ENCODE measurements around the gene TTC24.

The TTC24 gene

GRCh38 chr1:156571919-156572662, 7.4 kb upstream of the TTC24 start, which contains the start of gene IQGAP3:
Gene IQGAP3 (minus strand): TSS chr1:156572565. CDS start chr1:156572529, 36 bp downstream.
- TF ChIP-seq, protein P1, sequence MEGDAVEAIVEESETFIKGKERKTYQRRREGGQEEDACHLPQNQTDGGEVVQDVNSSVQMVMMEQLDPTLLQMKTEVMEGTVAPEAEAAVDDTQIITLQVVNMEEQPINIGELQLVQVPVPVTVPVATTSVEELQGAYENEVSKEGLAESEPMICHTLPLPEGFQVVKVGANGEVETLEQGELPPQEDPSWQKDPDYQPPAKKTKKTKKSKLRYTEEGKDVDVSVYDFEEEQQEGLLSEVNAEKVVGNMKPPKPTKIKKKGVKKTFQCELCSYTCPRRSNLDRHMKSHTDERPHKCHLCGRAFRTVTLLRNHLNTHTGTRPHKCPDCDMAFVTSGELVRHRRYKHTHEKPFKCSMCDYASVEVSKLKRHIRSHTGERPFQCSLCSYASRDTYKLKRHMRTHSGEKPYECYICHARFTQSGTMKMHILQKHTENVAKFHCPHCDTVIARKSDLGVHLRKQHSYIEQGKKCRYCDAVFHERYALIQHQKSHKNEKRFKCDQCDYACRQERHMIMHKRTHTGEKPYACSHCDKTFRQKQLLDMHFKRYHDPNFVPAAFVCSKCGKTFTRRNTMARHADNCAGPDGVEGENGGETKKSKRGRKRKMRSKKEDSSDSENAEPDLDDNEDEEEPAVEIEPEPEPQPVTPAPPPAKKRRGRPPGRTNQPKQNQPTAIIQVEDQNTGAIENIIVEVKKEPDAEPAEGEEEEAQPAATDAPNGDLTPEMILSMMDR (IDR thresholded peaks at IDR 0.05; ENCODE audit: low read depth, low read length, missing control alignments), result no peak
- in situ Hi-C loops (cut with HindIII; ENCODE audit: low sequenced_read_pairs), result no loop called here
- DNase-seq (ENCODE audit: low read depth), result peak; percentile 60
- peak within 1 kb of the TSS; percentile 65 for H3K4me3 ChIP-seq (ENCODE audit: low read depth, low read length)

- DNase-seq (ENCODE audit: low read depth), result no peak
- TF ChIP-seq, protein P1 (IDR thresholded peaks at IDR 0.05; ENCODE audit: low read depth, low read length, missing control alignments), result no peak
- peak overlapping the region; percentile 65 for H3K4me3 ChIP-seq (ENCODE audit: low read depth, low read length)
- in situ Hi-C loops (cut with HindIII; ENCODE audit: low sequenced_read_pairs), result no loop called here
These were observed 6.9 kb upstream of the TTC24 start for GRCh38 chr1:156572663-156573018.

- TF ChIP-seq, protein P1 (IDR thresholded peaks at IDR 0.05; ENCODE audit: low read depth, low read length, missing control alignments), result no peak
- DNase-seq (ENCODE audit: low read depth), result no peak
- H3K4me3 ChIP-seq (ENCODE audit: low read depth, low read length), result no peak overlapping the region
- in situ Hi-C loops (cut with HindIII; ENCODE audit: low sequenced_read_pairs), result no loop called here
These were observed 5.4 kb upstream of the TTC24 start for GRCh38 chr1:156574039-156574633.

DNA sequence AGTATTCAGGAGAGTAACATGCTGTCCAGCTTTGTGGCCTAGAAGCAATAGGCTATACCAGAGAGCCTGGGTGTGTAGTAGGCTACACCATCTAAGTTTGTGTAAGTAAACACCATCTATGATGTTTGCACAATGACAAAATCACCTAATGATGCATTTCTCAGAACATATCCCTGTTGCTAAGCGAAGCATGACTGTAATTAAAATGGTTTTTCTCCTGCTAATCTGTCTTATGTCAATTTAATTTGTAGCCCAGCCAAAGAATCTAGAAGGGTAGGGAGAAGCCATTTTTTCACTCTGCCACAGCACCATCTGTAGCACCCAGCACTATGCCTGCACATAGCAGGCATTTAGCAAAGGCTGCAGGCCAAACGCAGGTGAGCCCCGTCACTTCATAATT, 2.0 kb upstream of the TTC24 start:
- TF ChIP-seq, protein P1 (IDR thresholded peaks at IDR 0.05; ENCODE audit: low read depth, low read length, missing control alignments), result no peak

DNA sequence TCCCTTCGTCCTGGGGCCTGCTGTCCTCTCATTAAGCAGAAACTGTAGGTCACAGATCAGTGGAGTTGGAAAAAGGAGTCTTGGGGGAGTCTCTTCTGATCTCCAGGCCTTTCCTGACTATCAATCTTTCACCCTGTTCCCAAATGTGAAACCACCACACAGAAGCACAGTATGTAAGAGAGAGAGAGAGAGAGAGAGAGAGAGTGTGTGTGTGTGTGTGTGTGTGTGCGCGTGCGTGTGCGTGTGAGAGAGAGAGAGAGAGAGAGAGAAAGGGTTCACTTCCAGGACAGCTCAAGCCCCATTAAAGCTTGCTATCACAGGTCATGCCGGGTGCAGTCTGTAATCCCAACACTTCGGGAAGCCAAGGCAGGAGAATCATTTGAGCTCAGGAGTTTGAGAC, 1.5 kb upstream of the TTC24 start:
- TF ChIP-seq, protein P1 (IDR thresholded peaks at IDR 0.05; ENCODE audit: low read depth, low read length, missing control alignments), result no peak
- in situ Hi-C loops (cut with HindIII; ENCODE audit: low sequenced_read_pairs), result no loop called here
- no peak for DNase-seq (ENCODE audit: low read depth)
- H3K4me3 ChIP-seq (ENCODE audit: low read depth, low read length), result no peak overlapping the region

More for the DNA sequence above, 2.0 kb upstream of the TTC24 start:
- DNase-seq (ENCODE audit: low read depth), result no peak
- no peak overlapping the region for H3K4me3 ChIP-seq (ENCODE audit: low read depth, low read length)
- in situ Hi-C loops (cut with HindIII; ENCODE audit: low sequenced_read_pairs), result no loop called here

GRCh38 chr1:156581661-156582387, 2.3 kb downstream of the TTC24 start:
- no peak overlapping the region for H3K4me3 ChIP-seq (ENCODE audit: low read depth, low read length)
- DNase-seq (ENCODE audit: low read depth), result no peak
- TF ChIP-seq, protein P1 (IDR thresholded peaks at IDR 0.05; ENCODE audit: low read depth, low read length, missing control alignments), result no peak
- in situ Hi-C loops (cut with HindIII; ENCODE audit: low sequenced_read_pairs), result no loop called here
